SK-N-SH treated with all-trans-retinoic acid at 6 μM for 48 hours (cell line): ENCODE measurements around the gene PSMD14.

Experiments
- ATAC-seq: fragments of 200-7000 bp; cut with Tn5 transposase; 3 replicates; pipeline ENCODE4 v1.9.1; 2020; ENCODE audit warnings: mild to moderate bottlenecking, moderate library complexity
- ARNTL ChIP-seq: fragments of 450-650 bp; formaldehyde crosslinking; IDR thresholded peaks from 2 replicates; pipeline ENCODE4 v1.5.0; 2020; ENCODE audit warnings: low read depth, mild to moderate bottlenecking, moderate library complexity, borderline replicate concordance
- CREB5 ChIP-seq: fragments of 250-450 bp; sonication (Bioruptor Pico); IDR thresholded peaks from 2 replicates; pipeline ENCODE4 v1.5.1; 2020; ENCODE audit warnings: low read depth, mild to moderate bottlenecking, moderate library complexity
- CSDC2 ChIP-seq: fragments of 250-450 bp; sonication (Bioruptor Pico); IDR thresholded peaks from 2 replicates; pipeline ENCODE4 v1.5.0; 2020; ENCODE audit warnings: mild to moderate bottlenecking, moderate library complexity
- CSRNP3 ChIP-seq: fragments of 250-450 bp; sonication (Bioruptor Pico); IDR thresholded peaks from 2 replicates; pipeline ENCODE4 v1.5.1; 2021; ENCODE audit warnings: mild to moderate bottlenecking, moderate library complexity
- ESRRG ChIP-seq: fragments of 250-450 bp; sonication (Bioruptor Pico); IDR thresholded peaks from 2 replicates; pipeline ENCODE4 v1.6.1; 2021; ENCODE audit warnings: mild to moderate bottlenecking
- GLIS3 ChIP-seq: fragments of 250-450 bp; sonication (Bioruptor Pico); IDR thresholded peaks from 2 replicates; pipeline ENCODE4 v1.5.0; 2020; ENCODE audit warnings: mild to moderate bottlenecking, moderate library complexity
- ISL1 ChIP-seq: fragments of 250-450 bp; sonication (Bioruptor Pico); IDR thresholded peaks from 2 replicates; pipeline ENCODE4 v2.1.2; 2022; ENCODE audit warnings: mild to moderate bottlenecking, moderate library complexity
- OSR1 ChIP-seq: fragments of 250-450 bp; sonication (Bioruptor Pico); IDR thresholded peaks from 2 replicates; pipeline ENCODE4 v1.8.0; 2022; ENCODE audit warnings: moderate library complexity, mild to moderate bottlenecking, inconsistent platforms
- POU6F1 ChIP-seq: fragments of 250-450 bp; sonication (Bioruptor Pico); IDR thresholded peaks from 2 replicates; pipeline ENCODE4 v1.8.0; 2021; ENCODE audit warnings: low read depth, mild to moderate bottlenecking, moderate library complexity, borderline replicate concordance
- PPARA ChIP-seq: fragments of 250-450 bp; sonication (Bioruptor Pico); IDR thresholded peaks from 2 replicates; pipeline ENCODE4 v1.5.0; 2020; ENCODE audit warnings: mild to moderate bottlenecking, borderline replicate concordance
- RARB ChIP-seq: fragments of 250-450 bp; sonication (Bioruptor Pico); IDR thresholded peaks from 2 replicates; pipeline ENCODE4 v1.8.0; 2021; ENCODE audit warnings: mild to moderate bottlenecking, moderate library complexity
- SNAI2 ChIP-seq: fragments of 250-450 bp; sonication (Bioruptor Pico); IDR thresholded peaks from 2 replicates; pipeline ENCODE4 v1.5.0; 2020; ENCODE audit warnings: mild to moderate bottlenecking, moderate library complexity
- TCF4 ChIP-seq: fragments of 250-450 bp; sonication (Bioruptor Pico); IDR thresholded peaks from 2 replicates; pipeline ENCODE4 v1.8.0; 2021; ENCODE audit warnings: mild to moderate bottlenecking, moderate library complexity, borderline replicate concordance
- TOX ChIP-seq: fragments of 250-450 bp; sonication (Bioruptor Pico); IDR thresholded peaks from 2 replicates; pipeline ENCODE4 v1.8.0; 2021; ENCODE audit warnings: mild to moderate bottlenecking, moderate library complexity, borderline replicate concordance
- TSHZ2 ChIP-seq: fragments of 250-450 bp; sonication (Bioruptor Pico); IDR thresholded peaks from 2 replicates; pipeline ENCODE4 v1.5.0; 2020; ENCODE audit warnings: mild to moderate bottlenecking, moderate library complexity
- ZFP3 ChIP-seq: fragments of 250-450 bp; sonication (Bioruptor Pico); IDR thresholded peaks from 2 replicates; pipeline ENCODE4 v1.5.0; 2020; ENCODE audit warnings: mild to moderate bottlenecking, moderate library complexity
- ZFP30 ChIP-seq: fragments of 450-650 bp; formaldehyde crosslinking; IDR thresholded peaks from 2 replicates; pipeline ENCODE4 v1.5.0; 2022; ENCODE audit warnings: mild to moderate bottlenecking, moderate library complexity
- ZNF565 ChIP-seq: fragments of 450-650 bp; formaldehyde crosslinking; conservative IDR thresholded peaks from 2 replicates; pipeline ENCODE4 v1.5.0; 2020; ENCODE audit warnings: low read depth, mild to moderate bottlenecking, moderate library complexity
- ZNF70 ChIP-seq: fragments of 450-650 bp; formaldehyde crosslinking; IDR thresholded peaks from 2 replicates; pipeline ENCODE4 v1.5.0; 2020; ENCODE audit warnings: mild to moderate bottlenecking, moderate library complexity
- ZNF8 ChIP-seq: fragments of 450-650 bp; formaldehyde crosslinking; IDR thresholded peaks from 2 replicates; pipeline ENCODE4 v1.5.0; 2020; ENCODE audit warnings: mild to moderate bottlenecking, moderate library complexity

The PSMD14 gene

GRCh38 chr2:161418715-161419637, 110.8 kb downstream of the PSMD14 start:
- peak; percentile 7; the same call in 1 of the 3 replicates for ATAC-seq

GRCh38 chr2:161419638-161420190, 111.5 kb downstream of the PSMD14 start:
- no peak for ATAC-seq
- TF ChIP-seq CSDC2 (CRISPR knock-in tag) (no peak), ZNF8 (CRISPR knock-in tag) (no peak), POU6F1 (CRISPR knock-in tag) (no peak), CSRNP3 (CRISPR knock-in tag) (no peak)

More at GRCh38 chr2:161418715-161419637, 110.8 kb downstream of the PSMD14 start:
- TF ChIP-seq TOX (CRISPR knock-in tag), result no peak
- no peak for TF ChIP-seq OSR1 (CRISPR knock-in tag)
- no peak for TF ChIP-seq SNAI2 (CRISPR knock-in tag)
- TF ChIP-seq ZFP3 (CRISPR knock-in tag), result no peak
- no peak for TF ChIP-seq ZFP30 (CRISPR knock-in tag)
- TF ChIP-seq ZNF565, result no peak
- TF ChIP-seq ISL1 (CRISPR knock-in tag), result no peak
- TF ChIP-seq CSRNP3 (CRISPR knock-in tag), result no peak
- TF ChIP-seq PPARA (CRISPR knock-in tag), result no peak
- no peak for TF ChIP-seq ZNF70 (CRISPR knock-in tag)
- TF ChIP-seq GLIS3, result no peak
- TF ChIP-seq POU6F1 (CRISPR knock-in tag), result no peak
- TF ChIP-seq RARB (CRISPR knock-in tag), result no peak
- TF ChIP-seq ESRRG, result no peak
- TF ChIP-seq ARNTL (CRISPR knock-in tag), result no peak
- no peak for TF ChIP-seq ZNF8 (CRISPR knock-in tag)

GRCh38 chr2:161420406-161421074, 112.3 kb downstream of the PSMD14 start:
- TF ChIP-seq TCF4 (CRISPR knock-in tag) (no peak), CREB5 (no peak), PPARA (CRISPR knock-in tag) (no peak), ZFP30 (CRISPR knock-in tag) (no peak), ISL1 (CRISPR knock-in tag) (no peak), ZNF70 (CRISPR knock-in tag) (no peak), ESRRG (no peak), CSDC2 (CRISPR knock-in tag) (no peak), TSHZ2 (no peak), GLIS3 (no peak), RARB (CRISPR knock-in tag) (no peak), CSRNP3 (CRISPR knock-in tag) (no peak), OSR1 (CRISPR knock-in tag) (no peak), ZNF8 (CRISPR knock-in tag) (no peak), TOX (CRISPR knock-in tag) (no peak)
- no peak for ATAC-seq
